ENCODE data around the gene RLN3. TPM values are rescaled to one million over a fixed set of nuclear protein-coding genes. Genes with fewer than 3 reads are reported as not detected.
"Not testable (repeated sequence)": the region's sequence is repeated elsewhere in the genome, so short reads cannot be mapped to it uniquely, and the experiment has no call there.

The RLN3 gene
- polyA plus RNA-seq, 2 donors, result not detected

GRCh38 chr19:14019100-14019499 is 8.8 kb upstream of the RLN3 start:
- Histone ChIP-seq H3K4me1 (ENCODE audit: control insufficient read depth in 2 of 2, insufficient read depth in 2 of 2, low read length in 1 of 2) (no peaks in the 10 kb centered on the region), H3K27me3 (ENCODE audit: control insufficient read depth in 1 of 2, insufficient read depth in 2 of 2, low read length in 2 of 2) (no peaks in the 10 kb centered on the region), H3K36me3 (ENCODE audit: control insufficient read depth in 2 of 2, insufficient read depth in 2 of 2, low read length in 1 of 2) (no peaks in the 10 kb centered on the region), H3K27ac (ENCODE audit: low read depth in 2 of 2, low read length in 1 of 2) (no peak overlapping the region), H3K9me3 (ENCODE audit: control insufficient read depth in 2 of 2, insufficient read depth in 1 of 2, low read depth in 1 of 2, low read length in 1 of 2) (no peaks in the 10 kb centered on the region), H3K4me3 (ENCODE audit: low read depth in 1 of 2, low read length in 2 of 2) (no peak overlapping the region)
- 78 to 81% methylated on average over 6 of the region's 6 CpGs for WGBS, 2 donors

- WGBS, 2 donors, result 93 to 97% methylated on average over 3 of the region's 3 CpGs
- H3K27me3 ChIP-seq (ENCODE audit: control insufficient read depth in 1 of 2, insufficient read depth in 2 of 2, low read length in 2 of 2); H3K4me1 ChIP-seq (ENCODE audit: control insufficient read depth in 2 of 2, insufficient read depth in 2 of 2, low read length in 1 of 2): not testable (repeated sequence)
Observed at GRCh38 chr19:14019739-14020138, 8.2 kb upstream of the RLN3 start.

DNA sequence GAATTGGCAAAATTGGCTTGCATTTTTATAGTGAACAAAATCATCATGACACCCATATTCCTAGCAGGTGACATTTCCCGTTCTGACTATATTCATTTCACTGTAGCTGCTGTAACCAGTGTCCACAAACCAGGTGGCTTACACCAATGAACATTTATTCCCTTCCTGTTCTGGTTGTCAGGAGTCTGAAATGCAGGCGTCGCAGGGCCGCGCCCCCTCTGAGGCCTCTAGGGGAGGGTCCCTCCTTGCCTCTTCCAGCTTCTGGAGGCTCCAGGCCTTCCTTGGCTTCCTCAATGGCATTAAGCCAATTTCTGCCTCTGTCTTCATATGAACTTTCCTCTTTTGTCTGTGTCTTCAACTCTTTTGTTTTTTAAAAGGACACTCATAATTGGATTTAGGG is 6.5 kb upstream of the RLN3 start:
- Histone ChIP-seq H3K27ac (ENCODE audit: low read depth in 2 of 2, low read length in 1 of 2) (no peak overlapping the region), H3K27me3 (ENCODE audit: control insufficient read depth in 1 of 2, insufficient read depth in 2 of 2, low read length in 2 of 2) (no peaks in the 10 kb centered on the region), H3K9me3 (ENCODE audit: control insufficient read depth in 2 of 2, insufficient read depth in 1 of 2, low read depth in 1 of 2, low read length in 1 of 2) (no peaks in the 10 kb centered on the region), H3K4me1 (ENCODE audit: control insufficient read depth in 2 of 2, insufficient read depth in 2 of 2, low read length in 1 of 2) (no peaks in the 10 kb centered on the region), H3K36me3 (ENCODE audit: control insufficient read depth in 2 of 2, insufficient read depth in 2 of 2, low read length in 1 of 2) (no peaks in the 10 kb centered on the region), H3K4me3 (ENCODE audit: low read depth in 1 of 2, low read length in 2 of 2) (no peak overlapping the region)
- WGBS, 2 donors, result 57 to 66% methylated on average over 5 of the region's 5 CpGs

More at GRCh38 chr19:14019739-14020138, 8.2 kb upstream of the RLN3 start:
- not testable (repeated sequence) for H3K36me3 ChIP-seq (ENCODE audit: control insufficient read depth in 2 of 2, insufficient read depth in 2 of 2, low read length in 1 of 2); H3K4me3 ChIP-seq (ENCODE audit: low read depth in 1 of 2, low read length in 2 of 2); H3K27ac ChIP-seq (ENCODE audit: low read depth in 2 of 2, low read length in 1 of 2); H3K9me3 ChIP-seq (ENCODE audit: control insufficient read depth in 2 of 2, insufficient read depth in 1 of 2, low read depth in 1 of 2, low read length in 1 of 2)

DNA sequence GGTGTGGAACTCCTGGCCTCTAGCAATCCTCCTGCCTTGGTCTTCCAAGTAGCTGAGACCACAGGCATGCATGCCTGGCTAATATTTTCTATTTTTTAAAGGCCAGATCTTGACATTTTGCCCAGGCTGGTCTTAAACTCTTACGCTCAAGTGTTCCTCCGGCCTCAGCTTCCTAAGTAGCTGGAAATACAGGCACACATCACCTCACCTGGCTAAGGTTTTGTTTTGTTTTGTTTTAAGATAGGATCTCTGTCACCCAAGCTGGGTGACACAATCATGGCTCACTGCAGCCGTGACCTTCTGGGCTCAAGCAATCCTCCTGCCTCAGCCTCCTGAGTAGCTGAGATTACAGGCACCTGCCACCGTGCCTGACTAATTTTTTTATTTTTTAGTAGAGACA is 5.5 kb upstream of the RLN3 start:
- 86 to 93% methylated on average over 4 of the region's 4 CpGs for WGBS, 2 donors
- Histone ChIP-seq H3K36me3 (ENCODE audit: control insufficient read depth in 2 of 2, insufficient read depth in 2 of 2, low read length in 1 of 2) (no peaks in the 10 kb centered on the region), H3K4me1 (ENCODE audit: control insufficient read depth in 2 of 2, insufficient read depth in 2 of 2, low read length in 1 of 2) (no peaks in the 10 kb centered on the region), H3K9me3 (ENCODE audit: control insufficient read depth in 2 of 2, insufficient read depth in 1 of 2, low read depth in 1 of 2, low read length in 1 of 2) (no peaks in the 10 kb centered on the region), H3K27ac (ENCODE audit: low read depth in 2 of 2, low read length in 1 of 2) (no peak overlapping the region), H3K27me3 (ENCODE audit: control insufficient read depth in 1 of 2, insufficient read depth in 2 of 2, low read length in 2 of 2) (no peaks in the 10 kb centered on the region), H3K4me3 (ENCODE audit: low read depth in 1 of 2, low read length in 2 of 2) (no peak overlapping the region)

DNA sequence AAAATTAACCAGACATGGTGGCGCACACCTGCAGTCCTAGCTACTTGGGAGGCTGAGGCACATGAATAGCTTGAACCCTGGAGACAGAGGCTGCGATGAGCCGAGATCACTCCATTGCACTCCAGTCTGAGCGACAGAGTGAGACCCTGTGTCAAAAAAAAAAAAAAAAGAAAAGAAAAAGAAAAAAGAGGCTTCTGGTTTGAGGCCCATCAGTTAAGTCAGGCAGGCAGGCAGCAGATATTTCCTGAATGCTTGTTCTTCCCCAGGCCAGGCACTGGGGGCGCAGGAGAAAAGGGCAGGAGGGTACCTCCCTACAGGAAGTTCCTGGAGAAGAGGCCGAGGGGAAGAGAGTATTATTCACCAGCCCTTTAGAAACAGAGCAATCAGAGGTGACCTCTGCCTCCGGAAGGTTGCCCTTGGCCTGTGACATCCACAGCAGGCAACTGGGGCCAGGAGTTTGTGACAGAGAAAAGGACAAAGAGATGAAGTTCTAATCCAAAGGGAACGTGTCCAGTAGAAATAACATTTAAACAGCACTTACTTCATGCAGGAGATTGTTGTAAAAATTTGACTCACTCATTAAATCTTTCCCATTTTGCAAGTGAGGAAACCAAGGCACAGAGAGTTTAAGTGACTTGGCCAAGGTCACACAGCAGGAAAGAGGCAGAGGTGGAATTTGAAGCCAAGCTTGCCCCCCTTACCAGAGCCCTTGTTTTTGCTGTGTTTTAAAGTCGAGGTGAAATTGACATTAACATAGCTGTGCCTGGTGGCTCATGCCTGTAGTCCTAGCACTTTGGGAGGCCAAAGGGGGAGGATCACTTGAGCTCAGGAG is 4.3 kb upstream of the RLN3 start:
- no peak overlapping the region for H3K27ac ChIP-seq (ENCODE audit: low read depth in 2 of 2, low read length in 1 of 2)
- WGBS, 2 donors, result 55 to 65% methylated on average over 9 of the region's 9 CpGs

GRCh38 chr19:14026652-14027192 is 1.2 kb upstream of the RLN3 start:
- 89 to 94% methylated on average over 5 of the region's 5 CpGs for WGBS, 2 donors
- not testable (repeated sequence) for H3K4me3 ChIP-seq (ENCODE audit: low read depth in 1 of 2, low read length in 2 of 2); H3K4me1 ChIP-seq (ENCODE audit: control insufficient read depth in 2 of 2, insufficient read depth in 2 of 2, low read length in 1 of 2); H3K27me3 ChIP-seq (ENCODE audit: control insufficient read depth in 1 of 2, insufficient read depth in 2 of 2, low read length in 2 of 2); H3K27ac ChIP-seq (ENCODE audit: low read depth in 2 of 2, low read length in 1 of 2); H3K36me3 ChIP-seq (ENCODE audit: control insufficient read depth in 2 of 2, insufficient read depth in 2 of 2, low read length in 1 of 2); H3K9me3 ChIP-seq (ENCODE audit: control insufficient read depth in 2 of 2, insufficient read depth in 1 of 2, low read depth in 1 of 2, low read length in 1 of 2)

More for the DNA sequence above, 4.3 kb upstream of the RLN3 start:
- H3K4me3 ChIP-seq (ENCODE audit: low read depth in 1 of 2, low read length in 2 of 2), result no peak overlapping the region
- no peaks in the 10 kb centered on the region for H3K4me1 ChIP-seq (ENCODE audit: control insufficient read depth in 2 of 2, insufficient read depth in 2 of 2, low read length in 1 of 2)
- no peaks in the 10 kb centered on the region for H3K27me3 ChIP-seq (ENCODE audit: control insufficient read depth in 1 of 2, insufficient read depth in 2 of 2, low read length in 2 of 2)
- no peaks in the 10 kb centered on the region for H3K36me3 ChIP-seq (ENCODE audit: control insufficient read depth in 2 of 2, insufficient read depth in 2 of 2, low read length in 1 of 2)
- no peaks in the 10 kb centered on the region for H3K9me3 ChIP-seq (ENCODE audit: control insufficient read depth in 2 of 2, insufficient read depth in 1 of 2, low read depth in 1 of 2, low read length in 1 of 2)

DNA sequence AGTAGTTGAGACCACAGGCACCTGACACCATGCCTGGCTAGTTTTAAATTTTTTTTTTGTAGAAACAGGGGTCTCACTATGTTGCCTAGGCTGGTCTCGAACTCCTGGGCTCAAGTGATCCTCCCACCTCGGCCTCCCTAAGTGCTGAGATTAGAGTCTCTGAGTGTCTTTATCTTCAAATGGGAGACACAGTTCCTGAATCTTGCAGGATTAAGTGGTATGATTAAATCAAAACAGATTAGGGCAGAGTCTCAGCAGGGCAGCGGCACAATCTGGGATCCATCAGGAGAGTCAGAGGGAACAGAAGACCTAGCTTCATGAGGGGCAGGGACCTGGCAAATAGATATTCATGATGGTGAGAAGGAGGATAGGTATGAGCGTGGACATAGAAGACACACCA is 953 bp downstream of the RLN3 start:
- no peak overlapping the region for H3K27ac ChIP-seq (ENCODE audit: low read depth in 2 of 2, low read length in 1 of 2)
- no peak overlapping the region for H3K4me3 ChIP-seq (ENCODE audit: low read depth in 1 of 2, low read length in 2 of 2)
- no peaks in the 10 kb centered on the region for H3K36me3 ChIP-seq (ENCODE audit: control insufficient read depth in 2 of 2, insufficient read depth in 2 of 2, low read length in 1 of 2)
- H3K9me3 ChIP-seq (ENCODE audit: control insufficient read depth in 2 of 2, insufficient read depth in 1 of 2, low read depth in 1 of 2, low read length in 1 of 2), result no peaks in the 10 kb centered on the region
- WGBS, 2 donors, result 77 to 83% methylated on average over 4 of the region's 4 CpGs
- H3K27me3 ChIP-seq (ENCODE audit: control insufficient read depth in 1 of 2, insufficient read depth in 2 of 2, low read length in 2 of 2), result no peaks in the 10 kb centered on the region
- H3K4me1 ChIP-seq (ENCODE audit: control insufficient read depth in 2 of 2, insufficient read depth in 2 of 2, low read length in 1 of 2), result no peaks in the 10 kb centered on the region

GRCh38 chr19:14030997-14031718 is 3.2 kb downstream of the RLN3 start:
- peak overlapping the region; percentile 53 to 65 for H3K4me3 ChIP-seq (ENCODE audit: low read depth in 1 of 2, low read length in 2 of 2)
- no peaks in the 10 kb centered on the region for H3K27me3 ChIP-seq (ENCODE audit: control insufficient read depth in 1 of 2, insufficient read depth in 2 of 2, low read length in 2 of 2)
- peak overlapping the region; percentile 19 to 66 for H3K27ac ChIP-seq (ENCODE audit: low read depth in 2 of 2, low read length in 1 of 2)
- WGBS, 2 donors, result 20 to 21% methylated on average over 20 of the region's 20 CpGs
- no peaks in the 10 kb centered on the region for H3K9me3 ChIP-seq (ENCODE audit: control insufficient read depth in 2 of 2, insufficient read depth in 1 of 2, low read depth in 1 of 2, low read length in 1 of 2)
- H3K36me3 ChIP-seq (ENCODE audit: control insufficient read depth in 2 of 2, insufficient read depth in 2 of 2, low read length in 1 of 2), result no peaks in the 10 kb centered on the region
- no peaks in the 10 kb centered on the region for H3K4me1 ChIP-seq (ENCODE audit: control insufficient read depth in 2 of 2, insufficient read depth in 2 of 2, low read length in 1 of 2)

- WGBS, 2 donors, result 0 to 1% methylated on average over 56 to 63 of the region's 63 CpGs
- Histone ChIP-seq H3K9me3 (ENCODE audit: control insufficient read depth in 2 of 2, insufficient read depth in 1 of 2, low read depth in 1 of 2, low read length in 1 of 2) (no peaks in the 10 kb centered on the region), H3K36me3 (ENCODE audit: control insufficient read depth in 2 of 2, insufficient read depth in 2 of 2, low read length in 1 of 2) (no peaks in the 10 kb centered on the region)
Observed at GRCh38 chr19:14031719-14032480, 4.0 kb downstream of the RLN3 start, which contains the start of gene IL27RA. Gene IL27RA, plus strand, starts transcription at chr19:14031762. Its CDS starts 111 bp downstream, at chr19:14031873.

More at GRCh38 chr19:14031719-14032480, 4.0 kb downstream of the RLN3 start, which contains the start of gene IL27RA:
- Histone ChIP-seq H3K4me1 (ENCODE audit: control insufficient read depth in 2 of 2, insufficient read depth in 2 of 2, low read length in 1 of 2) (no peaks in the 10 kb centered on the region), H3K27me3 (ENCODE audit: control insufficient read depth in 1 of 2, insufficient read depth in 2 of 2, low read length in 2 of 2) (no peaks in the 10 kb centered on the region), H3K4me3 (ENCODE audit: low read depth in 1 of 2, low read length in 2 of 2) (peak within 1 kb of the TSS; percentile 53 to 65), H3K27ac (ENCODE audit: low read depth in 2 of 2, low read length in 1 of 2) (peak within 1 kb of the TSS; percentile 54 to 66)
